Measurements from ENCODE around the gene FRA10AC1. TPM values are rescaled to one million over a fixed set of nuclear protein-coding genes. Genes with fewer than 3 reads are reported as not detected.

FRA10AC1 gene
- total RNA-seq, 1 donor from 2014 or later = 15.1 TPM

- H3K4me1 ChIP-seq (ENCODE audit: control insufficient read depth in 3 of 3, insufficient read depth in 3 of 3, low read length in 3 of 3) = no peaks in the 10 kb centered on the region
- H3K36me3 ChIP-seq (ENCODE audit: control insufficient read depth in 3 of 3, insufficient read depth in 3 of 3, low read length in 3 of 3) = peaks cover 8 to 36% (median 25%) of the 10 kb centered on the region in 3 donors
- H3K27ac ChIP-seq (ENCODE audit: low read depth, low read length) = no peak overlapping the region
- no peak overlapping the region for H3K9ac ChIP-seq (ENCODE audit: low read depth in 1 of 3, low read length in 3 of 3)
- no peak overlapping the region for H3K4me3 ChIP-seq (ENCODE audit: low read length in 3 of 3)
- no peaks in the 10 kb centered on the region for H3K27me3 ChIP-seq (ENCODE audit: control insufficient read depth in 3 of 3, insufficient read depth in 3 of 3, low read length in 3 of 3)
- H3K9me3 ChIP-seq (ENCODE audit: control insufficient read depth in 3 of 3, low read length in 3 of 3) = no peaks in the 10 kb centered on the region
Measured at GRCh38 chr10:93678386-93678785, 24.0 kb downstream of the FRA10AC1 start.

- Histone ChIP-seq H3K27me3 (ENCODE audit: control insufficient read depth in 3 of 3, insufficient read depth in 3 of 3, low read length in 3 of 3) (no peaks in the 10 kb centered on the region), H3K9ac (ENCODE audit: low read depth in 1 of 3, low read length in 3 of 3) (no peak overlapping the region), H3K4me1 (ENCODE audit: control insufficient read depth in 3 of 3, insufficient read depth in 3 of 3, low read length in 3 of 3) (no peaks in the 10 kb centered on the region), H3K36me3 (ENCODE audit: control insufficient read depth in 3 of 3, insufficient read depth in 3 of 3, low read length in 3 of 3) (peaks cover 8 to 47% (median 35%) of the 10 kb centered on the region in 3 donors), H3K9me3 (ENCODE audit: control insufficient read depth in 3 of 3, low read length in 3 of 3) (no peaks in the 10 kb centered on the region), H3K27ac (ENCODE audit: low read depth, low read length) (no peak overlapping the region), H3K4me3 (ENCODE audit: low read length in 3 of 3) (no peak overlapping the region)
Measured at GRCh38 chr10:93673791-93674190, 28.6 kb downstream of the FRA10AC1 start.

GRCh38 chr10:93672890-93673289 is 29.5 kb downstream of the FRA10AC1 start:
- Histone ChIP-seq H3K27ac (ENCODE audit: low read depth, low read length) (no peak overlapping the region), H3K4me3 (ENCODE audit: low read length in 3 of 3) (no peak overlapping the region), H3K27me3 (ENCODE audit: control insufficient read depth in 3 of 3, insufficient read depth in 3 of 3, low read length in 3 of 3) (no peaks in the 10 kb centered on the region), H3K36me3 (ENCODE audit: control insufficient read depth in 3 of 3, insufficient read depth in 3 of 3, low read length in 3 of 3) (peaks cover 4 to 50% (median 34%) of the 10 kb centered on the region in 3 donors), H3K9me3 (ENCODE audit: control insufficient read depth in 3 of 3, low read length in 3 of 3) (no peaks in the 10 kb centered on the region), H3K9ac (ENCODE audit: low read depth in 1 of 3, low read length in 3 of 3) (no peak overlapping the region), H3K4me1 (ENCODE audit: control insufficient read depth in 3 of 3, insufficient read depth in 3 of 3, low read length in 3 of 3) (no peaks in the 10 kb centered on the region)

- no peaks in the 10 kb centered on the region for H3K27me3 ChIP-seq (ENCODE audit: control insufficient read depth in 3 of 3, insufficient read depth in 3 of 3, low read length in 3 of 3)
- H3K36me3 ChIP-seq (ENCODE audit: control insufficient read depth in 3 of 3, insufficient read depth in 3 of 3, low read length in 3 of 3) = peaks cover 4 to 53% (median 35%) of the 10 kb centered on the region in 3 donors
- no peaks in the 10 kb centered on the region for H3K4me1 ChIP-seq (ENCODE audit: control insufficient read depth in 3 of 3, insufficient read depth in 3 of 3, low read length in 3 of 3)
- H3K9ac ChIP-seq (ENCODE audit: low read depth in 1 of 3, low read length in 3 of 3) = no peak overlapping the region
- no peak overlapping the region for H3K27ac ChIP-seq (ENCODE audit: low read depth, low read length)
- no peak overlapping the region for H3K4me3 ChIP-seq (ENCODE audit: low read length in 3 of 3)
- H3K9me3 ChIP-seq (ENCODE audit: control insufficient read depth in 3 of 3, low read length in 3 of 3) = no peaks in the 10 kb centered on the region
Measured at GRCh38 chr10:93672022-93672678, 30.2 kb downstream of the FRA10AC1 start.

- no peaks in the 10 kb centered on the region for H3K27me3 ChIP-seq (ENCODE audit: control insufficient read depth in 3 of 3, insufficient read depth in 3 of 3, low read length in 3 of 3)
- H3K9me3 ChIP-seq (ENCODE audit: control insufficient read depth in 3 of 3, low read length in 3 of 3) = no peaks in the 10 kb centered on the region
- peaks cover 4 to 55% (median 35%) of the 10 kb centered on the region in 3 donors for H3K36me3 ChIP-seq (ENCODE audit: control insufficient read depth in 3 of 3, insufficient read depth in 3 of 3, low read length in 3 of 3)
- H3K4me1 ChIP-seq (ENCODE audit: control insufficient read depth in 3 of 3, insufficient read depth in 3 of 3, low read length in 3 of 3) = no peaks in the 10 kb centered on the region
- no peak overlapping the region for H3K9ac ChIP-seq (ENCODE audit: low read depth in 1 of 3, low read length in 3 of 3)
- H3K27ac ChIP-seq (ENCODE audit: low read depth, low read length) = no peak overlapping the region
- no peak overlapping the region for H3K4me3 ChIP-seq (ENCODE audit: low read length in 3 of 3)
Measured at GRCh38 chr10:93671042-93671441, 31.4 kb downstream of the FRA10AC1 start.

GRCh38 chr10:93670372-93670771 is 32.0 kb downstream of the FRA10AC1 start:
- Histone ChIP-seq H3K36me3 (ENCODE audit: control insufficient read depth in 3 of 3, insufficient read depth in 3 of 3, low read length in 3 of 3) (peaks cover 4 to 49% (median 35%) of the 10 kb centered on the region in 3 donors), H3K9me3 (ENCODE audit: control insufficient read depth in 3 of 3, low read length in 3 of 3) (no peaks in the 10 kb centered on the region), H3K4me1 (ENCODE audit: control insufficient read depth in 3 of 3, insufficient read depth in 3 of 3, low read length in 3 of 3) (no peaks in the 10 kb centered on the region), H3K27me3 (ENCODE audit: control insufficient read depth in 3 of 3, insufficient read depth in 3 of 3, low read length in 3 of 3) (no peaks in the 10 kb centered on the region), H3K27ac (ENCODE audit: low read depth, low read length) (no peak overlapping the region), H3K9ac (ENCODE audit: low read depth in 1 of 3, low read length in 3 of 3) (no peak overlapping the region), H3K4me3 (ENCODE audit: low read length in 3 of 3) (no peak overlapping the region)

GRCh38 chr10:93667795-93668194 is 34.6 kb downstream of the FRA10AC1 start:
- Histone ChIP-seq H3K9ac (ENCODE audit: low read depth in 1 of 3, low read length in 3 of 3) (no peak overlapping the region), H3K9me3 (ENCODE audit: control insufficient read depth in 3 of 3, low read length in 3 of 3) (no peaks in the 10 kb centered on the region), H3K36me3 (ENCODE audit: control insufficient read depth in 3 of 3, insufficient read depth in 3 of 3, low read length in 3 of 3) (peaks cover 0 to 38% (median 33%) of the 10 kb centered on the region in 3 donors), H3K27ac (ENCODE audit: low read depth, low read length) (no peak overlapping the region), H3K27me3 (ENCODE audit: control insufficient read depth in 3 of 3, insufficient read depth in 3 of 3, low read length in 3 of 3) (no peaks in the 10 kb centered on the region), H3K4me1 (ENCODE audit: control insufficient read depth in 3 of 3, insufficient read depth in 3 of 3, low read length in 3 of 3) (no peaks in the 10 kb centered on the region), H3K4me3 (ENCODE audit: low read length in 3 of 3) (no peak overlapping the region)

GRCh38 chr10:93666030-93666429 is 36.4 kb downstream of the FRA10AC1 start:
- Histone ChIP-seq H3K27me3 (ENCODE audit: control insufficient read depth in 3 of 3, insufficient read depth in 3 of 3, low read length in 3 of 3) (no peaks in the 10 kb centered on the region), H3K9ac (ENCODE audit: low read depth in 1 of 3, low read length in 3 of 3) (no peak overlapping the region), H3K4me3 (ENCODE audit: low read length in 3 of 3) (no peak overlapping the region), H3K9me3 (ENCODE audit: control insufficient read depth in 3 of 3, low read length in 3 of 3) (no peaks in the 10 kb centered on the region), H3K36me3 (ENCODE audit: control insufficient read depth in 3 of 3, insufficient read depth in 3 of 3, low read length in 3 of 3) (peaks cover 0 to 36% (median 30%) of the 10 kb centered on the region in 3 donors), H3K27ac (ENCODE audit: low read depth, low read length) (no peak overlapping the region), H3K4me1 (ENCODE audit: control insufficient read depth in 3 of 3, insufficient read depth in 3 of 3, low read length in 3 of 3) (no peaks in the 10 kb centered on the region)

GRCh38 chr10:93657757-93658156 is 44.6 kb downstream of the FRA10AC1 start:
- Histone ChIP-seq H3K4me1 (ENCODE audit: control insufficient read depth in 3 of 3, insufficient read depth in 3 of 3, low read length in 3 of 3) (no peaks in the 10 kb centered on the region), H3K9me3 (ENCODE audit: control insufficient read depth in 3 of 3, low read length in 3 of 3) (no peaks in the 10 kb centered on the region), H3K27me3 (ENCODE audit: control insufficient read depth in 3 of 3, insufficient read depth in 3 of 3, low read length in 3 of 3) (no peaks in the 10 kb centered on the region), H3K9ac (ENCODE audit: low read depth in 1 of 3, low read length in 3 of 3) (no peak overlapping the region), H3K4me3 (ENCODE audit: low read length in 3 of 3) (no peak overlapping the region), H3K36me3 (ENCODE audit: control insufficient read depth in 3 of 3, insufficient read depth in 3 of 3, low read length in 3 of 3) (peaks cover 0 to 8% (median 0%) of the 10 kb centered on the region in 3 donors), H3K27ac (ENCODE audit: low read depth, low read length) (no peak overlapping the region)

GRCh38 chr10:93656155-93656554 is 46.2 kb downstream of the FRA10AC1 start:
- Histone ChIP-seq H3K4me1 (ENCODE audit: control insufficient read depth in 3 of 3, insufficient read depth in 3 of 3, low read length in 3 of 3) (no peaks in the 10 kb centered on the region), H3K9me3 (ENCODE audit: control insufficient read depth in 3 of 3, low read length in 3 of 3) (no peaks in the 10 kb centered on the region), H3K36me3 (ENCODE audit: control insufficient read depth in 3 of 3, insufficient read depth in 3 of 3, low read length in 3 of 3) (peaks cover 0 to 5% (median 0%) of the 10 kb centered on the region in 3 donors), H3K4me3 (ENCODE audit: low read length in 3 of 3) (no peak overlapping the region), H3K27me3 (ENCODE audit: control insufficient read depth in 3 of 3, insufficient read depth in 3 of 3, low read length in 3 of 3) (no peaks in the 10 kb centered on the region), H3K9ac (ENCODE audit: low read depth in 1 of 3, low read length in 3 of 3) (no peak overlapping the region), H3K27ac (ENCODE audit: low read depth, low read length) (no peak overlapping the region)
